ENCODE results near the gene SPTSSA. TPM values are rescaled to one million over a fixed set of nuclear protein-coding genes. Genes with fewer than 3 reads are reported as not detected.

Gene SPTSSA
- total and polyA plus RNA-seq, 2 donors (not counting 1 experiment from before 2014, with no cell fraction given), result 3.8 to 6.9 TPM

GRCh38 chr14:34460841-34461240, 1.2 kb downstream of the SPTSSA start:
- no CpG with 5 or more reads among the region's 2 CpGs for WGBS (ENCODE audit: insufficient coverage)
- H3K36me3 ChIP-seq (replicated peaks in 1 of 2; ENCODE audit: control extremely low read depth in 1 of 2, control insufficient read depth in 1 of 2, extremely low read depth in 1 of 2, insufficient read depth in 2 of 2, low read length in 1 of 2), result peaks cover 0 to 2% of the 10 kb centered on the region in 2 experiments
- peak overlapping the region; percentile 76 for H3K4me2 ChIP-seq (replicated peaks; ENCODE audit: low read depth, low read length, poor library complexity, severe bottlenecking)
- no peaks in the 10 kb centered on the region for H3K9me3 Mint-ChIP-seq (ENCODE audit: insufficient read depth)
- peaks cover 18% of the 10 kb centered on the region for H3K4me1 Mint-ChIP-seq
- no peaks in the 10 kb centered on the region for H3K9me3 ChIP-seq (ENCODE audit: control extremely low read depth in 1 of 3, control insufficient read depth in 2 of 3, insufficient read depth in 1 of 3, low read length in 2 of 3)
- H3K4me1 ChIP-seq (ENCODE audit: control insufficient read depth in 2 of 2, insufficient read depth in 2 of 2, low read length in 2 of 2), result peaks cover 8 to 15% of the 10 kb centered on the region in 2 donors
- no peaks in the 10 kb centered on the region for H4K20me1 ChIP-seq (ENCODE audit: control insufficient read depth, insufficient read depth, low read length, poor library complexity, severe bottlenecking)
- intact Hi-C loops (cut with micrococcal nuclease), result loop anchor here (5.0 to 10.0 kb wide), 4 partner anchors 76 to 1346 kb away; partner anchors contain the start of genes CFL2, EAPP and RALGAPA1
- no peaks in the 10 kb centered on the region for H3K27me3 ChIP-seq (replicated peaks in 1 of 4; ENCODE audit: control extremely low read depth in 1 of 4, control insufficient read depth in 3 of 4, insufficient read depth in 4 of 4, low read length in 3 of 4)
- POLR2A ChIA-PET, result no interaction called here
- no peaks in the 10 kb centered on the region for H3K27me3 Mint-ChIP-seq
- peak overlapping the region in 1 of 5 experiments; percentile 95 for H3K4me3 ChIP-seq (ENCODE audit: control extremely low read depth in 1 of 5, extremely low read depth in 1 of 5, insufficient read depth in 1 of 5, low read depth in 2 of 5, low read length in 4 of 5)
- peaks cover 19% of the 10 kb centered on the region for H3K79me2 ChIP-seq (ENCODE audit: control insufficient read depth, insufficient read depth, low read length)
- TF ChIP-seq, protein P1, sequence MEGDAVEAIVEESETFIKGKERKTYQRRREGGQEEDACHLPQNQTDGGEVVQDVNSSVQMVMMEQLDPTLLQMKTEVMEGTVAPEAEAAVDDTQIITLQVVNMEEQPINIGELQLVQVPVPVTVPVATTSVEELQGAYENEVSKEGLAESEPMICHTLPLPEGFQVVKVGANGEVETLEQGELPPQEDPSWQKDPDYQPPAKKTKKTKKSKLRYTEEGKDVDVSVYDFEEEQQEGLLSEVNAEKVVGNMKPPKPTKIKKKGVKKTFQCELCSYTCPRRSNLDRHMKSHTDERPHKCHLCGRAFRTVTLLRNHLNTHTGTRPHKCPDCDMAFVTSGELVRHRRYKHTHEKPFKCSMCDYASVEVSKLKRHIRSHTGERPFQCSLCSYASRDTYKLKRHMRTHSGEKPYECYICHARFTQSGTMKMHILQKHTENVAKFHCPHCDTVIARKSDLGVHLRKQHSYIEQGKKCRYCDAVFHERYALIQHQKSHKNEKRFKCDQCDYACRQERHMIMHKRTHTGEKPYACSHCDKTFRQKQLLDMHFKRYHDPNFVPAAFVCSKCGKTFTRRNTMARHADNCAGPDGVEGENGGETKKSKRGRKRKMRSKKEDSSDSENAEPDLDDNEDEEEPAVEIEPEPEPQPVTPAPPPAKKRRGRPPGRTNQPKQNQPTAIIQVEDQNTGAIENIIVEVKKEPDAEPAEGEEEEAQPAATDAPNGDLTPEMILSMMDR (IDR thresholded peaks at IDR 0.05), result no peak
- TF ChIP-seq EZH2 (IDR thresholded peaks at IDR 0.05; ENCODE audit: borderline replicate concordance, insufficient read depth, low read depth, low read length, poor library complexity, severe bottlenecking), result no peak
- H3K9ac ChIP-seq (ENCODE audit: low read length), result peak overlapping the region; percentile 86
- CTCF ChIA-PET, result no interaction called here
- no peak overlapping the region for H3K27ac ChIP-seq (ENCODE audit: low read length in 2 of 2)
- H3K27ac Mint-ChIP-seq, result no peak overlapping the region
- ATAC-seq (ENCODE audit: low read depth), result no peak
- no peak for DNase-seq
- peak overlapping the region; percentile 79 for H2AFZ ChIP-seq (ENCODE audit: insufficient read depth, low read depth, low read length, poor library complexity, severe bottlenecking)
- peak overlapping the region; percentile 86 for H3K4me3 Mint-ChIP-seq

DNA sequence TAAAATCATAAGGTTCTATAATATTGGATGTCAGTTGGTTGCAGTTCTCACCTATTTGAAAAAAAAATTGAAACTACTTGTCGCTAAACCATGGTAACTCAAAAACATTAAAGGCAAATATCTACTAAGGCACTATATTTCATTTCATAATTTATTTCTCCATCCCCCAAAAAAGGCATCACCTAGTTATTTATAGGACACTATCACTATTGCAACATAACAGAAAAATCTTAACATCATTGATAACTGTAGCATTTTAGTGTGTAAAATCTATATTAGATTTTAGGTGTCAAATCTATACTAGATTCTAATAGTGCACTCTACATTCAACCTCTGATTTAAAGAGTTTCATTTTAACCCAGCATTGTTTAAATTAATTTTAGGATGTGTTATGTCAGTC, 1.7 kb downstream of the SPTSSA start:
- Histone ChIP-seq H3K36me3 (replicated peaks in 1 of 2; ENCODE audit: control extremely low read depth in 1 of 2, control insufficient read depth in 1 of 2, extremely low read depth in 1 of 2, insufficient read depth in 2 of 2, low read length in 1 of 2) (peaks cover 0 to 2% of the 10 kb centered on the region in 2 experiments), H4K20me1 (ENCODE audit: control insufficient read depth, insufficient read depth, low read length, poor library complexity, severe bottlenecking) (no peaks in the 10 kb centered on the region), H3K4me1 (ENCODE audit: control insufficient read depth in 2 of 2, insufficient read depth in 2 of 2, low read length in 2 of 2) (peaks cover 8 to 15% of the 10 kb centered on the region in 2 donors), H3K79me2 (ENCODE audit: control insufficient read depth, insufficient read depth, low read length) (peaks cover 25% of the 10 kb centered on the region), H2AFZ (ENCODE audit: insufficient read depth, low read depth, low read length, poor library complexity, severe bottlenecking) (no peak overlapping the region), H3K9me3 (ENCODE audit: control extremely low read depth in 1 of 3, control insufficient read depth in 2 of 3, insufficient read depth in 1 of 3, low read length in 2 of 3) (no peaks in the 10 kb centered on the region), H3K4me2 (replicated peaks; ENCODE audit: low read depth, low read length, poor library complexity, severe bottlenecking) (no peak overlapping the region), H3K27ac (ENCODE audit: low read length in 2 of 2) (no peak overlapping the region), H3K4me3 (ENCODE audit: control extremely low read depth in 1 of 5, extremely low read depth in 1 of 5, insufficient read depth in 1 of 5, low read depth in 2 of 5, low read length in 4 of 5) (no peak overlapping the region), H3K9ac (ENCODE audit: low read length) (no peak overlapping the region), H3K27me3 (replicated peaks in 1 of 4; ENCODE audit: control extremely low read depth in 1 of 4, control insufficient read depth in 3 of 4, insufficient read depth in 4 of 4, low read length in 3 of 4) (no peaks in the 10 kb centered on the region)
- Mint-ChIP-seq H3K27ac (no peak overlapping the region), H3K4me3 (no peak overlapping the region), H3K27me3 (no peaks in the 10 kb centered on the region), H3K4me1 (peaks cover 18% of the 10 kb centered on the region), H3K9me3 (ENCODE audit: insufficient read depth) (no peaks in the 10 kb centered on the region)
- DNase-seq (no peak), ATAC-seq (ENCODE audit: low read depth) (no peak)
- ChIA-PET POLR2A (no interaction called here), CTCF (no interaction called here)
- WGBS (ENCODE audit: insufficient coverage), result no CpG with 5 or more reads among the region's 1 CpG
- TF ChIP-seq, protein P1 (IDR thresholded peaks at IDR 0.05), result no peak
- TF ChIP-seq EZH2 (IDR thresholded peaks at IDR 0.05; ENCODE audit: borderline replicate concordance, insufficient read depth, low read depth, low read length, poor library complexity, severe bottlenecking), result no peak
- intact Hi-C loops (cut with micrococcal nuclease), result loop anchor here (5.0 to 10.0 kb wide), 4 partner anchors 77 to 1347 kb away; partner anchors contain the start of genes CFL2, EAPP and RALGAPA1

All from B cell (primary cell).